ENCODE measurements around the gene NPHP4. TPM values are rescaled to one million over a fixed set of nuclear protein-coding genes. Genes with fewer than 3 reads are reported as not detected.
A peak's percentile ranks its signal among the peaks of the same experiment; 100 is the strongest.

Gene NPHP4
- total RNA-seq, 1 experiment from 2014 or later: 20.0 TPM

GRCh38 chr1:6026095-6026809 lies 34.0 kb upstream of the NPHP4 start:
- H3K9ac ChIP-seq (ENCODE audit: low read length): peak overlapping the region; percentile 75
- POLR2A ChIA-PET: interaction anchor here (0.6 to 1.7 kb wide), 3 partner anchors 8 to 34 kb away, joined by 3 to 5 read pairs (median 4); partner anchors contain the start of gene NPHP4

More at GRCh38 chr1:6026095-6026809, 34.0 kb upstream of the NPHP4 start:
- ATAC-seq (peak; percentile 87), DNase-seq (ENCODE audit: low read depth, low spot score) (peak; percentile 44)
- ChIA-PET RAD21 (ENCODE audit: low non-redundant PET in 1 of 2, low total read pairs in 2 of 2, uncharacterized antibody in 2 of 2, unreplicated experiment in 2 of 2) (no interaction called here), CTCF (interaction anchor here (0.6 to 1.6 kb wide), 2 partner anchors 8 to 9 kb away, joined by 3 to 8 read pairs; no protein-coding TSS in a partner anchor)
- BruUV-seq (replicated peaks): TSS peak; percentile 40
- Histone ChIP-seq H3K9me2 (ENCODE audit: insufficient read depth) (no peaks in the 10 kb centered on the region), H3K27ac (ENCODE audit: low read depth, low read length) (peak overlapping the region; percentile 58), H3K36me3 (ENCODE audit: control insufficient read depth in 1 of 2, insufficient read depth in 2 of 2, low read length in 2 of 2) (no peaks in the 10 kb centered on the region), H3K4me1 (ENCODE audit: control insufficient read depth in 1 of 2, insufficient read depth in 2 of 2, low read length in 2 of 2) (peaks cover 14 to 30% of the 10 kb centered on the region in 2 experiments; a peak in 3 of 4 replicates), H3K4me3 (replicated peaks in 1 of 2; ENCODE audit: low read depth in 1 of 2, low read length in 2 of 2) (peak overlapping the region; percentile 58 to 70), H3K79me2 (ENCODE audit: insufficient read depth, low read length) (no peaks in the 10 kb centered on the region), H2AFZ (ENCODE audit: low read depth, low read length, poor library complexity, severe bottlenecking) (no peak overlapping the region), H3K4me2 (ENCODE audit: low read length) (peak overlapping the region; percentile 100), H3K9me3 (ENCODE audit: control insufficient read depth in 1 of 2, insufficient read depth in 1 of 2, low read depth in 1 of 2, low read length in 2 of 2) (no peaks in the 10 kb centered on the region), H4K20me1 (ENCODE audit: insufficient read depth) (no peaks in the 10 kb centered on the region), H3K27me3 (ENCODE audit: insufficient read depth, low read length) (no peaks in the 10 kb centered on the region)
- no peak for TF ChIP-seq EZH2phosphoT487 (IDR thresholded peaks at IDR 0.05; ENCODE audit: borderline replicate concordance)
- peak; percentile 98 for TF ChIP-seq MAX (IDR thresholded peaks at IDR 0.05)
- TF ChIP-seq JUND (IDR thresholded peaks at IDR 0.05): no peak
- TF ChIP-seq SRF (IDR thresholded peaks at IDR 0.05; ENCODE audit: low read depth): no peak
- TF ChIP-seq CBX3 (IDR thresholded peaks at IDR 0.05; ENCODE audit: low read depth): peak; percentile 80
- TF ChIP-seq SP1 (IDR thresholded peaks at IDR 0.05; ENCODE audit: low read depth): peak; percentile 79
- peak; percentile 94 for TF ChIP-seq POLR2AphosphoS5 (IDR thresholded peaks at IDR 0.05; ENCODE audit: low read depth, low read length)
- TF ChIP-seq ZFX (IDR thresholded peaks at IDR 0.05): 0 out of 2 replicates have a peak, but pooled peaks have one; percentile 12
- TF ChIP-seq CTCF (IDR thresholded peaks at IDR 0.05 in 2 of 3, conservative IDR thresholded peaks at IDR 0.05 in 1 of 3; ENCODE audit: borderline replicate concordance in 1 of 3, insufficient read depth in 1 of 3, low read depth in 2 of 3, low read length in 2 of 3): no peak
- TF ChIP-seq SIN3A (IDR thresholded peaks at IDR 0.05; ENCODE audit: low read depth): peak; percentile 84
- TF ChIP-seq TCF7L2 (IDR thresholded peaks at IDR 0.05; ENCODE audit: borderline replicate concordance, extremely low read depth, insufficient read depth, insufficient read length): peak; percentile 36
- no peak for TF ChIP-seq CEBPB (IDR thresholded peaks at IDR 0.05; ENCODE audit: low read depth)
- TF ChIP-seq ELF1 (IDR thresholded peaks at IDR 0.05; ENCODE audit: borderline replicate concordance, low read depth): no peak
- TF ChIP-seq ZBTB33 (IDR thresholded peaks at IDR 0.05; ENCODE audit: extremely low read depth, insufficient replicate concordance, low read length): no peak
- intact Hi-C loops (cut with micrococcal nuclease): no loop called here
